GM11168 (cell line): ENCODE measurements around the gene CEP112.
"Not testable (repeated sequence)": the region's sequence is repeated elsewhere in the genome, so short reads cannot be mapped to it uniquely, and the experiment has no call there.

ENCODE experiments used
- in situ Hi-C: fragments of 300-500 bp; cut with MboI; formaldehyde crosslinking; loops from one replicate; pipeline ENCODE4 v1.12.0; 2022; ENCODE audit warnings: low sequenced_read_pairs; ENCODE audit not compliant: unreplicated experiment

CEP112 gene

DNA sequence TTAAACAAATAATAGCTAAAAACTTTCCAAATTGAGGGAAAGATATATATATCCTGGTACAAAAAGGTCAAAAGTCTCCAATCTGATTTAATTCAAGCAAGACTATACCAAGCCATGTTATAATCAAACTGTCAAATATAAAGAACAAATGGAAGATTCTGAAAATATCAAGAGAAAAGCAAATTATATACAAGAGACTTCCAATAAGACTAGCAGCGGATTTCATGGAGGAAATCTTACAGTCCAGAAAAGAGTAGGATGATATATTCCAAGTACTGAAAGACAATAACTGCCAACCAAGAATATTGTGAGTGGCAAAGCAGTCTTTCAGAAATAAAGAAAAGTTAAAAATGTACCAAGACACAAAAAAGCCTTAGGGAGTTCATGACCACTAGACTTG is 102.2 kb downstream of the CEP112 start:
- in situ Hi-C loops: no loop called here

DNA sequence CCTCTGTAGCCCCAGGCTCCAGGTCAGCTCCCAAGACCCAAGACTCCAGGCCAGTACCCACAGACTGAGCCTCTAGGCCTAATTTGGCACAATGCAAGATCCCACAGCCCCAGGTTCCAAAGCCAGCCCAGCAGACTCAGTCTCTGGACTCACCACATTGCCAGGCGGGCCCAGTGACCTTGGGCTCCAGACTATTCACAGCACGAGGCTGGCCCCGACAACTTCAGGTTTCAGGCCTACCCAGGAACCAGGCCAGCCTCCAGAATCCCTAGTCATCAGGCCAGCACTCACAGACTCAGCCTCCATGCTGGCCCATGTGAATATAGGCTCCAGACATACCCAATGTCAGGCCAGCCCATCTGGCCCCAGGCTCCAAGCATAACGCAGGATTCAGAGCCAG is 103.8 kb downstream of the CEP112 start:
- in situ Hi-C loops: no loop called here

DNA sequence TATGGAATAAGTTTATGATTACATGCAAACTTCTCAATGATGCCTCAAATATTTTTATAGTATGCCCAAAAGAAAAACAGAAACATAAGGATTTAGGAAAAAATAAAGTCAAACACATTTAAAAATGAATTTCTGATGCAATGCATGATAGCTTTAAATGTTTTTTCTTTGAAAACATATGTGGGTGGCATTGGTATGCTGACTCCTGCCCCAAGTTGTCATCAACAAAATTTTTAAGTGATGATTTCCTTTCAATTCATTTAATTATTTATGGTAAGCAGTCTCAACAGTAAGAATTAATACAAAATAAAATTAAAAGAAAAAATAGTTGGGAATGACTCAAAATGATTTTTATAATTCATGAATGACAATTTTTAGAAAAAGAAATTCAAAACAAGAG is 104.9 kb downstream of the CEP112 start:
- in situ Hi-C loops: no loop called here

DNA sequence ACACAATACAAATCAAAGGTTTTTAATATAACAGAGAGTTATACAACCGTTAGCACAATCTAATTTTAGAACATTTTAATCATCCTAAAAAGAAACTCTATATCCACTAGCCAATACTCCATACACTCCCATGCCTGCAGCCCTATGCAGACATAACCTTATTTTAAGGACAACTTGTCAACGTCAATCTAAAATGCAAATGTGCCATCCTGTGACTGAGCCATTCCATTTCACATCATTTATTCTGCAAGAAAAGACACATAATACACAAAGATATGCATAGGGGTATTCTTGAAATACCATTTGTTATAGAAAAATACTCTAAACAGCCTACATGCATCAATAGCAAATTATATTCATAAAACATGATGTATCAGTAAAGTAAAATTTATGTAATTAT is 106.7 kb downstream of the CEP112 start:
- in situ Hi-C loops: no loop called here

DNA sequence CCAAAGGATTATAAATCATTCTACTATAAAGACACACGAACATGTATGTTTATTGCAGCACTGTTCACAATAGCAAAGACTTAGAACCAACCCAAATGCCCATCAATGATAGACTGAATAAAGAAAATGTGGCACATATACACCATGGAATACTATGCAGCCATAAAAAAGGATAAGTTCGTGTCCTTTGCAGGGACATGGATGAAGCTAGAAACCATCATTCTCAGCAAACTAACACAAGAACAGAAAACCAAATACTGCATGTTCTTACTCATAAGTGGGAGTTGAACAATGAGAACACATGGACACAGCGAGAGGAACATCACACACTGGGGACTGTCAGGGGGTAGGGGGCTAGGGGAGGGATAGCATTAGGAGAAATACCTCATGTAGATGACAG is 111.3 kb downstream of the CEP112 start:
- in situ Hi-C loops: not testable (repeated sequence)

DNA sequence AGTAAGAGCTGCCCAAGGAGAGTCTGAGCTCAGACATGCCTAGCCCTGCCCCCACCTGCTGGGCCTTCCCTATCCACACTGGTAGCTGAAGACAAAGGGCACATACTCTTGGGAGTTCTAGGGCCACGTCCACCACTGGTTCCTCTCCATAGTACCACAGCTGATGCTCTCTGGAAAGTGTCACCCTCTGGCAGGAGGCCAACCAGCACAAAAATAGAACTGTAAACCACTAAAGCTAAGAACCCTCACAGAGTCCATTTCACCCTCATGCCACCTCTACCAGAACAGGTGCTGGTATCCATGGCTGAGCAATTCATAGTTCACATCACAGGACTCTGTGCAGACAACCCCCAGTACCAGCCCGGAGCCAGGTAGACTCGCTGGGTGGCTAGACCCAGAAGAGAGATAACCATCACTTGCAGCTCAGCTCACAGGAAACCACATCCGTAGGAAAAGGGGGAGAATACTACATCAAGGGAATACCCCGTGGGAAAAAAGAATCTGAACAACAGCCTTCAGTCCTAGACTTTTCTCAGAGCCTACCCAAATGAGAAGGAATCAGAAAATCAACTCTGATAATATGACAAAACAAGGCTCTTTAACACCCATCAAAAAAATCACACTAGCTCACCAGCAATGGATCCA is 115.3 kb downstream of the CEP112 start:
- in situ Hi-C loops: no loop called here

DNA sequence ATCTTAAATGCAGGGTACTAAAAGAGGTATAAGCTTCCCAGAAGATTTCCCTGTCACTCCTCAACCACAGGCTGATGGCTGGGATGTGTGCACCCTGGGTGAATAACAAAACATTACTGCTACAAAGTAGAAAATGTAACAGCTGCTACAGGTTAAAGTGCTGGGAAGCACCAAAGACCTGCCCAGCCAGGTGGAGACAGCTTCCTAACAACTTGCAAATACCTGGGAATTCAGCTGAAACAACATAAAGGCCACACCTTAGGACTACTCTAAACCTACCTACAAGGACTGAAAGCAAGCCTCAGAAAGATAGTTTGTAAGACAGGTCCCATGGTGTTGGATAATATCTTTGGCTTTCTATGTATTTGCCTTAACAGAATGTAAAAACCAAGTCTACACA is 118.5 kb downstream of the CEP112 start:
- in situ Hi-C loops: no loop called here

DNA sequence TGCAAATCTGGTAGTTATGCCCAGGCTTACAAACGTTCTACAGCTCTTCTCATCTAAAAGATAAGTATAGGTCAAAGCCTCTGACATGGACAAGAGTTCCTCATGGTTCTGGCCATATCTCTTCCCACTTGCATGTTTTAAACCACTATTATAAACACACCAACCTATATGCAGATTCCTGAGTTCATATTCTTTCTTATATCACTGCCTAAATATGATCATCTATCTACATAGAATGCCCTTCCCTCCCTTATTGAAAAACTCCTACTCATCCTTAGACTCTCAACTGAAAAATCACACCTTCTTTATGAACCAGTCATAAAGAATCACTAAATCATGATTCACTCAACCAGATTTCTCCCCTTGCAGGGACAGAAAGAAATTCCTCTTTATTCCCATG is 128.2 kb downstream of the CEP112 start:
- in situ Hi-C loops: no loop called here

DNA sequence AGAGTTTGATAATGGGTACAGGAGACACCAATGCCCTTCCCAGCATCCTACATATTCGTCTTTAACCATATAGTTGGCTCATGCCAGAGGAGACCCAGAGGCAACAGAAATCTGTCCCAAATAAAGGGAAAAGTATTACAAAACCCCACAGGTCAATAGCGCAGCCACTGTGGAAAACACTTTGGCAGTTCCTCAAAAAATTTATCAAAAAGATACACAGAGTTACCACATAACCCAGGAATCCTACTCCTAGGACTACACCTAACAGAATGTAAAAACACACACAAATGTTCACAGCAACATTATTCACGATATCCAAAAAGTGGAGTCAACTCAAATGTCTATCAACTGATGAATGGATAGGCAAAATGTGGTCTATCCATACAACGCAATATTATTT is 135.8 kb downstream of the CEP112 start:
- in situ Hi-C loops: no loop called here

DNA sequence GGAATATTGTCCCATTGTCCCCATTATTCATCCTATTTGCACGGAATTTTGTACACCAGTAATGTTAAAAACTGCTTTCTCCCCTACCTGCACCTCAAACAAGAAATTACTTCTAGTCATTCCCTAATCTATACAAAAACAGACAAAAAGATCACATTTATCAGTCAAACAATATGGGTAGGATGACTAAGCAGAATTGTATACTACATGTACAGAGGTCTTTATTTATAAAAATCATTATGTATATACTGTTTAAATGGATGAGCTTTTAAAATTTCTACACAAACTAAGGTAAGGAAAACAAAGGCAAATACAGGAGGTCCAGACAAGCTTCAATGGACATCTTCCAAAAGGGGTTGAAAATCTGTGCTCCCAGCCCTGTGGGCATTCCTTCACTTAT is 137.7 kb downstream of the CEP112 start:
- in situ Hi-C loops: no loop called here

DNA sequence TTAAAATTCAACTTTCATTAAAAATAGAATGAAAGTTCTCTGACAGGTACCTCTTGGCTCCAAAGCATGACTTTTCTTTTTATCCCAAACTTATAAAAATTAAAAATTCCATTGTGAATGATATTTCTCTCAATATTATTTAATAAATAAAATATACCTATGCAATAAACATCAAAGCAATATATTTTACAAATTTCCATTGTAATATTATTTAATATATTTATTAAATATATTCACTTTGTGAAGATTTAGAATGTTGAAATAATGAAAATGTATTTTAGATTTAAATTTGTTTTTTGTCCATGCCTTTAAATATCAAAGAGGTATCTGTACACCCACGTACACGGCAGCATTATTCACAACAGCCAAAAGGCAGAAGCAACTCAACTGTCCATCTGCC is 147.8 kb downstream of the CEP112 start:
- in situ Hi-C loops: no loop called here

DNA sequence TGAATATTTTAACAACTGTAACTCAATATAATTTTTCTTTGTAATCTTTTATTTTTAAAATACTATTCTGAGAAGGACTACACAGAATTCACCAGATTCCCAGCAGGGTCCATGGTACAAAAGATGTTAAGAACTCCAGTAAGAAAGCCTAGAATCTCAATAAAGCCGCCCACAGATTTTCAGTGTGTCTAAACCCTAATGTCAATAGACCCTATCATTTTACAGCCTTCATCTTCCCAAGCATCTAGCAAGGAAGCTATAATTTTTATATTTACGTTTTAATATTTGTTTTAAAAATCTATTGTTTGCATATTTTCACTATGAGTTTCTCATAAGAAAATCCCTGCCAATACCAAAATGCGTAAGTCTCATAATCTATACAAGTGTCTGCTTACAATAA is 148.5 kb downstream of the CEP112 start:
- in situ Hi-C loops: no loop called here

DNA sequence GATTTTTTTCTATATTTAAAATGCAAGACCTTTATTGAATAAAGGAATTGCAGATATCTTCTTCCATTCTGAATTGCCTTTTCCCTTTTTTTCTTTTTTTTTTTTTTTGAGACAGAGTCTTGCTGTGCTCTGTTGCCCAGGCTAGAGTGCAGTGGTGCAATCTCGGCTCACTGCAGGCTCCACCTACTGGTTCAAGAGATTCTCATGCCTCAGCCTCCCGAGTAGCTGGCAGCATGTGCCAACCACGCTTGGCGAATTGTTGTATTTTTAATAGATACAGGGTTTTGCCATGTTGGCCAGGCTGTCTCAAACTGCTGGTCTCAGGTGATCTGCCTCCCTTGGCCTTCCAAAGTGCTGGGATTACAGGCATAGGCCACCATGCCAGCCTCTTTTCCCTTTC is 151.5 kb downstream of the CEP112 start:
- in situ Hi-C loops: no loop called here

DNA sequence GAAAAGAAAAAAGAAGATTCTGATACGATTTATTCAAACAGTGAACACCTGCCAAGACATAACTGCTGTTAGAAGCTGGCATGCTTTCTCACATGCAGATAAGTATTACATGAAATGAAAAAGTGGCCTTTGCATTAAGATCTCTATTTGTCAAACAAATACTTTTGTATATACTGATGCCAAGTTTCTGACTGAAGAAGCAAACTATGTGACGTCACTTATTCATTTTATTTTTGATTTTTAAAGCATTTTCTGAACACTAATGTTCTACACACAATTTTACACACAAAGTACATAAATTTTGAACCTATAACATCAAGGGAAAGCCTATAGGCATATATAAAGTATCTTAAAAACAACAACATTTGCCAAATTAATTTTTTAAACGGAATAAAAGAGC is 153.8 kb downstream of the CEP112 start:
- in situ Hi-C loops: no loop called here

DNA sequence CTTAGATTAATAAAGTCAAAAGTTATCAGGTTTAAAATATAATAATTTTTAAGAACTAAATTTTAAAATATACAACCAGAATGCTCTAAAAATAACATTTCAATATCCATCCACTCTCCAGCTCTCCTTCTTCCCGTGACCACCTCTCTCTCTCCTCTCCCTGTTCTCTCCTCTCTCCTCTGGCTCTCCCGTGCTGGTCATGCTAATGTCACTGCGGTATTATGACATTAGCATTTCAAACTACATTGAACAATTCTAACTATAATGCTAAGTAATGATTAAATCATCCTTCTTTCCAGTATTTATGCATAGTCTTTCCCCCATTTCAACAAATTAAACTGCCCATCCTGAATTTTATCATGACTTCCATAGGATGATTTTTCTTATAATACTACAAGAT is 154.7 kb downstream of the CEP112 start:
- in situ Hi-C loops: no loop called here

DNA sequence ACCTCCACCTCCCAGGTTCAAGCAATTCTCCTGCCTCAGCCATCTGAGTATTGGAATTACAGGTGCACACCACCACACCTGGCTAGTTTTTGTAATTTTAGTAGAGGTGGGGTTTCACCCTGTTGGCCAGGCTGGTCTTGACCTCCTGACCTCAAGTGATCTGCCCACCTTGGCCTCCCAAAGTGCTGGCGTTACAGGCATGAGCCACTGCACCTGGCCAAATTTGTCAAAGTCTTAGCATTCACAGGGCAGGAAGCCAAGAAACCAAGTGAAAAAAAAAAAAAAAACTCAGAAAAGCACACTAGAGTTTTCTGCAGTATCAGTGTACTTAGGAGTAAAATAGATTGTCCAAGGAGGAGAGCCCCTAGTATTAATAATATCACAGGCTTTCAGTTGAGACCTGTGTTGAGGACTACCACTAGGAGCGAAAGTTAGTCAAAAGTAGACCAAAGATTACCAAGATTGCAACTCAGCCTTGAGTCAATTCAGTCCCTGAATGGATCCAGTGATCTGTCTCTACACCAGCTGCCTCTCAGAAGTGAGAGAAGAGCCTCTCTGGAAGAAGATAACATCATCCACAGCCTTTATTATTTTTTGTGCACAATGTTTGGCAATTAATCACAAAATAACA is 159.7 kb downstream of the CEP112 start:
- in situ Hi-C loops: no loop called here

DNA sequence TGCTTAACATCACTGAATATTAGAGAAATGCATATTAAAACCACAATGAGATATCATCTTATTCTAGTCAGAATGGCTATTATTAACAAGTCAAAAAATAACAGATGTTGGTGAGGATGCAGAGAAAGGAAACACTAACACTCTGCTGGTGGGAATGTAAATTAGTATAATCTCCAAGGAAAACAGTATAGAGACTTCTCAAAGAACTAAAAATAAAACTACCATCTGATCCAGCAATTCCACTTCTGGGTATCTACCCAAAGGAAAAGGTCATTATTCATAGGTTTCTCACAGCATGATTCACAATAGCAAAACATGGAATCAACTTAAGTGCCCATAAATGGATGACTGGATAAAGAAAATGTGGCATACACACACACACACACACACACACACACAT is 166.4 kb downstream of the CEP112 start:
- in situ Hi-C loops: no loop called here

DNA sequence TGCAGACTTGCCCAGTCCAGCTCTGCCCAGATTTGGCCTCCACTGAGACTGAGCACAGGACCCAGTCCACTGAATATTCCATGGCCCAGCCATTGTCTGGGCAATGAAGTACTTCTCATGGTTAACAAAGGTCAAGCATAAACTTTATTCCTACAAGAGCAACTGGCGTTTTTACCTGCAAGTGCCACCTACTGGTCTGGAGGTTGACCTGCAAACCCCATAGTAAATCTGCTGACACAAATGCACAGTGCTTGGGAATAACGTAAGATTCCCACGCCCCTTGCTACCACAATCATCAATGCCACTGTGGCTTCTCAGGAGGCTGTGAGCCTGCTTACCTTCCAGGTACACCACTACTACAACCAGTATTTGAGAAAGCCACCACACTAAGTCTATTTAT is 170.2 kb downstream of the CEP112 start:
- in situ Hi-C loops: no loop called here

DNA sequence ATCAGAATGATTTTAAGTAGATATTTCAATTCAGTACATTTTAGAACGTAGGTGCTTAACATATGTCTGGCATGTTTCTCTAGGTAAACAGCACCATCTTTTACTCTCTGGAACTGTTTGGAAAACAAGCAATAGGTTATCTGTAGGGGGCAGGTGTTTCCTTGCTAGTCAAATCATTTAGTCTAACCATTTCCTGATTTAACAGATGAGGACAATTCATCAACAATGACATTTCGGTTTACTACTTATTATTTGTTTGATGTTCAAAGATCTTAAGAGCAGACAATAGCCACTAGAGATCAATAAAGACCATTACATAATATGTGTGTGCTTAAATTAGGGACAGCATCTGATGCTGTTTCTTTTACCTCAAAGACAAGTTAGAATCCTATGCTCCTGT is 173.1 kb downstream of the CEP112 start:
- in situ Hi-C loops: no loop called here

DNA sequence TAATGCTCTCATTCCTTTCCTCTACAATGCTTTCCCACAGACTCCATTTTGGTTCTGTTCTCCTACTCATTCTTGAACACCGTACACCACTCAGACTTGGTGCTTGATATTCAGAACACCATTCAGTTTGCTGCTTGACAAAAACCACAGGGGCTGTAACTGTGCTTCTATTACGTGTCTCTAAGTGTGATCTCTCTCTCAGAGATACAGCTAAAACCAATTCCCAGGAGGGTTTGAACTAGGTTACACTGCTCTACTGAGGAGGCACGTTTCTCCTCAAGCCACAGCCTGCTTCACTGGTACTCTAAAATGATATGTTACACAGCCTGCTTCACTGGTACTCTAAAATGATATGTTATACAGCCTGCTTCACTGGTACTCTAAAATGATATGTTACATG is 175.7 kb downstream of the CEP112 start:
- in situ Hi-C loops: no loop called here

DNA sequence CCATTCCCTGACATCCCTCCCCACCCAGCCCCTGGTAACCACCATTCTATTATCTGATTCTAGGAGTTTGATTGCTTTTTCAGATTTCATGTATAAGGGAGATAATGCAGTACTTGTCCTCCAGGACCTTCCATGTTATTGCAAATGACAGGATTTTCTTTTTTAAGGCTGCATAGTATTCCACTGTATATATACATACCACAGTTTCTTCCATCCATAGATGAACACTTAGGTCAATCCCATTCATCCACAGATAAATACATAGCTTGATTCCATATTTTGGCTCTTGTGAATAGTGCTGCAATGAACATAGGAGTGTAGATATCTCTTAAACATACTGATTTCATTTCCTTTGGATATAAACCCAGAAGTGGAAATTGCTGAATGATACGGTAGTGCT is 183.3 kb downstream of the CEP112 start:
- in situ Hi-C loops: no loop called here

DNA sequence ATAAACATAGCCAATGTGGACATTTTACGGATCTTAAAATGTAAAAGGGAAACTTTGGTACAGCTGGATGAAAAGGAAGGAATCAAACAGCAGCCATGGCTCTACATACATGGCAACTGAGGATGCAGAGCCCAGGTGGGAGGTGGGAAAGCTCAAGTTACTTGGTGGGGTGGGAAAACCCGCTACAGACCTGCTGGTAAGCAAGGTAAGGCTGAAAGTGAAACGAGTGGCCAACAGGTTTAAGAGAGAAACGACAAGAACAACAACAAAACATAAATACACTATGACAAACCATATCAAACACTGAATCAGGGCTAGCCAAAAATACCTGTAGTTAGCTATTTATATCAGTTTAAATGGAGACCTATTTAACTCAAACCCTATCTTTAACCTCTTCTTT is 185.3 kb downstream of the CEP112 start:
- in situ Hi-C loops: no loop called here
